Stimulated activated naive CD8-positive, alpha-beta T cell treated with anti-CD3 and anti-CD28 coated beads, Interleukin-15, amount 100 ng/mL, for 72 hours (primary cell): ENCODE measurements around the gene AUTS2.
"Not testable (repeated sequence)": the region's sequence is repeated elsewhere in the genome, so short reads cannot be mapped to it uniquely, and the experiment has no call there.

Source experiments
- ATAC-seq: fragments of 150-1000 bp; cut with Tn5 transposase; 2 replicates; pipeline ENCODE4 v1.10.0; 2021; ENCODE audit warnings: mild to moderate bottlenecking, moderate library complexity
- DNase-seq, 2 donors: peaks; one replicate each; pipeline ENCODE4 v3.0.0; 2021 to 2022
- H3K27ac Mint-ChIP-seq, 2 donors: one replicate each; pipeline ENCODE4 v1.8.0; 2022; ENCODE audit warnings: mild to moderate bottlenecking in 2 of 2, mixed read lengths in 2 of 2, moderate library complexity in 2 of 2
- H3K27me3 Mint-ChIP-seq: one replicate; pipeline ENCODE4 v1.8.0; 2022; ENCODE audit warnings: mixed read lengths
- H3K4me1 Mint-ChIP-seq: one replicate; pipeline ENCODE4 v1.8.0; 2022; ENCODE audit warnings: mild to moderate bottlenecking, mixed read lengths
- H3K4me3 Mint-ChIP-seq, 2 donors: one replicate each; pipeline ENCODE4 v1.8.0; 2022; ENCODE audit warnings: mild to moderate bottlenecking in 2 of 2, mixed read lengths in 2 of 2, moderate library complexity in 1 of 2
- H3K9me3 Mint-ChIP-seq, 2 donors: one replicate each; pipeline ENCODE4 v1.8.0; 2022; ENCODE audit warnings: mixed read lengths in 2 of 2

Gene AUTS2

DNA sequence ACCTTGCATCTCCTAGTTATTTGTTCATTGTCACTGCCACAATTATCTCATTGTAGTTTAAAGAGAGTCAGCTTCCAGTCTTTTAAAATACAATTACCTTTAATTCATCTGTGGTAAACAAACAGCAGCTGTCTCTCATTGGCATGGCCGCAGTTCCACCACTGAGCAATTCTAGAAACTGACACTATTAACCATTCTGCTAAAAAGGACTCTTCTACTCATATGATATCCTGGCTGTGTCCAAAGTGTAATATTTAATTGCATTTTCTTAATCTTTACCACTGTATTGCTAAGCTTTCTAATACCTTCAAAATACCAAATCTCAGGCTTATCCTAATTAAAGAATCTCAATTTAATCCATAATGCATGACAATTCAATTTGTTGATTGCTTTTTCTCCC, 639.0 kb downstream of the AUTS2 start:
- DNase-seq (no peak), ATAC-seq (no peak)
- H3K4me3 Mint-ChIP-seq: no peak overlapping the region
- H3K27me3 Mint-ChIP-seq: no peaks in the 10 kb centered on the region
- H3K27ac Mint-ChIP-seq: no peak overlapping the region
- H3K4me1 Mint-ChIP-seq: no peaks in the 10 kb centered on the region
- peaks cover 5 to 9% of the 10 kb centered on the region in 2 donors for H3K9me3 Mint-ChIP-seq

DNA sequence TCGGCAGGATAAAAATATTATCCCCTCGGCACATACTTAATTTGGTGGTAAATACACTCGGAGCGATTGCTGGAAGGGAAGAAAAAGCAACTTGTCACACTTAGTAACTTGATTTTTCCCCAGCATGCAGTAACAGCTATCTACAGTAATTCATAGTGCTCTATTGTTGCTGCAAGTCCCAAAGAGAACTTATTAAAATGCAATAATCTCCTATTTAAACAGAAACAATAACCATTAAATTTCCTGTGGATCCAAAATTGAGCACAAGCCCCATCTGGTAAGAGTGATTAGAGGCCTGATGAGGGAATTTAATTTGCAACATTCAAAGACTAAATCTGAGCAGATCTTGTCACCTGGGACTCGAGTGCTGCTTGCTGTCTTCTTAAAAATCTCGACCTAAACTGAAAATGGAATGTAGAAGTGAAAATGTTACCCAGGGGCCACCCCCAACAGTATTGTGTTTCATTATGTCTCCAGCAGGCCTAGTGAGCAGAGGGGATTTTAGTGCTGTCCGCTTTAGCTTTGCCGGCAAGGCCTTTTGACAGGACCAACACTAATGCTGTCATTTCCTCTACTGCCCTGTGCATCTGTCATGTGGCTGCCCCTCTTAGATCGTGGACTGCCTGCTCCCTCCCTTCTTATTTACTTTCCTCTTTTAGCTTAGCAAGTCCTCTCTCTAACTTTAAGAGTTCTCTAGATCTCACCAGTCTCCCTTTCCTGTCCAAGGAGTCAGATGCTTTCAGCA, 639.7 kb downstream of the AUTS2 start:
- H3K27ac Mint-ChIP-seq: no peak overlapping the region
- H3K4me3 Mint-ChIP-seq: no peak overlapping the region
- H3K9me3 Mint-ChIP-seq: peaks cover 5 to 6% of the 10 kb centered on the region in 2 donors
- DNase-seq (no peak), ATAC-seq (no peak)
- H3K4me1 Mint-ChIP-seq: no peaks in the 10 kb centered on the region
- H3K27me3 Mint-ChIP-seq: no peaks in the 10 kb centered on the region

DNA sequence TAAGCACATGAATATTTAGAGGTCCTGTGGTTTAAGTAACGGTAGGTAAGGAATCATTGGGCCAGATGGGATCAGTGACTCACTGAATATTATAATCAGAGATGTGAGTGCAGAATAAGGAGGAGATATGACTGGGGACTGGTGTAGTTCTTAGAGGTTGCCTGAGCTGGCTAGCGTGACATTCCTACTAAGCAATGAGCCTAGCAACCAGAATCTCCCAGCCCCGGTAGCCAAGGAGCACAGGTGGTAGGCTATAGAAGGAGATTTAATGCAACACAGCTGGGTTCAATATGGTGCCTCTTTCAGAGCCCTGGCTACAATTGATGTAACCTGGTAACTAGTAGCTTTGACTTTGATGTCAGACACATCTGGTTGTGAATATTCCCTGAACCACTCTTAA, 641.6 kb downstream of the AUTS2 start:
- Mint-ChIP-seq H3K4me3 (no peak overlapping the region), H3K4me1 (no peaks in the 10 kb centered on the region), H3K9me3 (no peaks in the 10 kb centered on the region), H3K27ac (no peak overlapping the region), H3K27me3 (no peaks in the 10 kb centered on the region)
- DNase-seq (no peak), ATAC-seq (no peak)

DNA sequence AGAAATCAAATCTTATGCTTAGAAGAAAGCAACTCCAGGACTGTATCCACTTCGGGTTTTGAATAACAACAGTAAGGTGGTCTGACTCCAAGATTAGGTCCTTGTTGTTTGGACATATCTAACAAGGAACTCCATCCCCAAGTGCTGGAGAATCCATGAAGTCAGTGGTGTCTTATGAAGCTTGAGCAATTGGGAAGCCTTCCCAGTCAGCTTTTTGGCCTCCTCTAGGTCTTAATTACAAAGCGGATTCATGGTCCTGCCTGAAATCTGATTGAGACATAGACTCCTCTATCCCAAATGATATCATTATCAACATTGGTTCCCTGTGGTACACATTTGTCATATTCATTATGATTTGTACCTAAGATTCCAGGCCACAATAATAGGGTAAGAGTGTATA, 642.6 kb downstream of the AUTS2 start:
- no peak for ATAC-seq
- H3K27me3 Mint-ChIP-seq: no peaks in the 10 kb centered on the region
- H3K4me3 Mint-ChIP-seq: no peak overlapping the region
- H3K27ac Mint-ChIP-seq: no peak overlapping the region
- no peaks in the 10 kb centered on the region for H3K9me3 Mint-ChIP-seq
- DNase-seq: no peak
- no peaks in the 10 kb centered on the region for H3K4me1 Mint-ChIP-seq

DNA sequence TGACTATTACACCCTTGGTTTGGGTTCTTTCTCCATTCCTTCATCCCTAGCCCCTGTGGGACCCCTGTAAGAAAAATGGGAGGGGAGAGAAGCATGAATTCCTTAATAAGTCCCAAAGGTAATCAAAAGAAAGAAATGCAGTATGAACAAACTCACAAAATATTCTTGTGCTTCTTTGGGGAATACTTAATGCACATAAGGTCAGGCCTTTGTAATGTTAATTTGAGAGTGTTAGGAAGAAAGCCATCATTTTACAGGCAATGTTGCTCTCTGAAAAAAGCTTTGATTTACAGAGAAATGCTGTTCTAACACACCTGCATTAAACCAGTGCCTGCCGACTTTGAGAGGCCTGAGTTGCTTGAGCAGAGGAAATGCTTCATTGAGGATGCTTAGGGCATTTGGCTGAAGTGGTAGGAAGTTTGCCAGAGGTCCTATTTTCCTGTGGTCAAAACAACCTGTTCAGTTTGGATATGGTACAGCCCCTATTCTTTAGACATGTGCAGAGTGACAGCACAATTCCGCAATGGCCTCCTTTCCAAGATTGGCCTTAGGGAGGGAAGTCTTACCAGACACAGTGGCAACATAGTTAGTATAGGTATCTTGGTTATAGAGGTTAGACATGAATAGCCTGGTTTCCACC, 643.4 kb downstream of the AUTS2 start:
- no peak overlapping the region for H3K27ac Mint-ChIP-seq
- H3K4me3 Mint-ChIP-seq: no peak overlapping the region
- no peaks in the 10 kb centered on the region for H3K9me3 Mint-ChIP-seq
- H3K27me3 Mint-ChIP-seq: no peaks in the 10 kb centered on the region
- H3K4me1 Mint-ChIP-seq: no peaks in the 10 kb centered on the region
- DNase-seq: no peak
- ATAC-seq: no peak

DNA sequence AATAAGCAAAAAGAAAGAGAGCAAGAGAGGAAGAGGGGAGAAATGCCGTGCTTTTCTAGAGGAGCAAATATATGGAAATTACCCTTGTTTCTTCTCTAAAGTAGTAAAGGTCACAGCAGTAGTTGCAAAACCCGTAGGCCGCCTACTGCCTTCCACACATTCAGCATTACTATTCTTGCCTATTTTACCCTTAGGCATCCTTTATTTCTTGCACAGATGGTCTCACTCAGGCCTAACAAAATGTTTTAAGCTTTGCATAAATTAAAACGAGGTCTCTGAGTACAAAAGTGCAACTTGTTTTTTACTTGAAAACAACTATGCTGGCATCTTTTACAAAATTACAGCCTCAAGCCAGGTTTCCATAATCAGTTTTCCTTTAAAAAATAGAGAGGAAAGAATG, 644.6 kb downstream of the AUTS2 start:
- no peaks in the 10 kb centered on the region for H3K4me1 Mint-ChIP-seq
- DNase-seq (no peak), ATAC-seq (no peak)
- H3K4me3 Mint-ChIP-seq: no peak overlapping the region
- H3K27me3 Mint-ChIP-seq: no peaks in the 10 kb centered on the region
- H3K9me3 Mint-ChIP-seq: no peaks in the 10 kb centered on the region
- no peak overlapping the region for H3K27ac Mint-ChIP-seq

DNA sequence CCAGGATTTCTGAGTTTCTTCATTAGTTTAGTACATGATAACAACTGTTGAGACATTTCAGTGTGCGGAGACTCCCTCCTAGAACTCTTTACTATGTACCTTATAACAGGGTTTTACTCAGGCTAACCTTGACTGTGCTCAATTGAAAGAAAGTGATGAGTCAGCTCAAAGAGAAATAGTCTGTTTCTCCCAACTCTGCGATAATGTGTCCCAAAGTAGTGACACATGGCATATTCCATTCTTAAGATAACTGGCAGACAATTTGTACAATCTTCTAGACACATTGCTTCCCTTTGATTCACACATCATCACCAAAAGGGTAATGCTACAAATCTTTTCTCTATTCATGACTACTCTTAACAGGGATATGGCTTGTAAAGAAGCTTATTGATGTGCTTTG, 645.2 kb downstream of the AUTS2 start:
- H3K27me3 Mint-ChIP-seq: no peaks in the 10 kb centered on the region
- no peak overlapping the region for H3K27ac Mint-ChIP-seq
- no peak overlapping the region for H3K4me3 Mint-ChIP-seq
- no peak for ATAC-seq
- no peaks in the 10 kb centered on the region for H3K4me1 Mint-ChIP-seq
- DNase-seq: no peak
- H3K9me3 Mint-ChIP-seq: no peaks in the 10 kb centered on the region

DNA sequence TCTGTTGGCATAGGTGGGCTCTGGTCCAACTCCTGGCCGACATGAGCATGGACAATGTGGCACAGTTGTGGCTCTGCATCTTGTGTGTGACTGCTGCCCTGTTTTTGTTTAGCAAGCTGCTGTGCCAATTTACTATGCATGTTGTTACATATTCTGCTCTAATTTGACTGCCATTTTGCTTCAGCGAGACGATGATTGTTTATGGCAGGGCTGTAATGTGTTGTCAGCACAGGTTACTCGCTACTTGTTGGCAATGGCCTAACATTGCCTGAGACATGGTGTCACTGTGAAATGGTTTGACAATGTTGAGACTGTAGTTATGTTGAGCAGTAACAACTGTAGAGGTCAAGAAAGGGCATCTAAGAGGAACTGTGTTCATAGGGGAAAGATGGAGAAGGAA, 659.6 kb downstream of the AUTS2 start:
- H3K4me1 Mint-ChIP-seq: no peaks in the 10 kb centered on the region
- H3K27me3 Mint-ChIP-seq: no peaks in the 10 kb centered on the region
- no peak for DNase-seq
- no peak overlapping the region for H3K4me3 Mint-ChIP-seq
- no peak overlapping the region for H3K27ac Mint-ChIP-seq
- ATAC-seq: no peak
- no peaks in the 10 kb centered on the region for H3K9me3 Mint-ChIP-seq

DNA sequence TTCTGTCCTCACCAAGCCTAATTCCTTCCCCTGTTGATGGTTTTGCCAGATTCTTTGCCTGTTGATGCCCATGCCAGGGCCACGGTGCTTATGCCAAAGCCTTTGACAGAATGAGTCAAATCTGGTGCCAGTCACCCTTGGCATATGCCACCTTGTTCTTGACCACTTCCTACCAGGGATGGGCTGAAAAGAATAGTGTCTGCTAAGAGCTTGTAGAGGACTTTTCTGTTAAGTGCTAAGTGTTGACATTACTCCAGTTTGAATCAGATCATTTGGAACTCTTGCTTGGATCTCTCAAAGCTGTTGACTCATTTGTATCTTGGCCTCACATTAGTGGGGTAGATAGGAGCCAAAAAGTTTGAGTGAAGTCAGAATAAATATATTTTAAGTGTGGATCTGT, 661.2 kb downstream of the AUTS2 start:
- H3K27me3 Mint-ChIP-seq: no peaks in the 10 kb centered on the region
- DNase-seq: no peak
- H3K9me3 Mint-ChIP-seq: no peaks in the 10 kb centered on the region
- ATAC-seq: no peak
- H3K4me3 Mint-ChIP-seq: no peak overlapping the region
- H3K4me1 Mint-ChIP-seq: no peaks in the 10 kb centered on the region
- no peak overlapping the region for H3K27ac Mint-ChIP-seq

DNA sequence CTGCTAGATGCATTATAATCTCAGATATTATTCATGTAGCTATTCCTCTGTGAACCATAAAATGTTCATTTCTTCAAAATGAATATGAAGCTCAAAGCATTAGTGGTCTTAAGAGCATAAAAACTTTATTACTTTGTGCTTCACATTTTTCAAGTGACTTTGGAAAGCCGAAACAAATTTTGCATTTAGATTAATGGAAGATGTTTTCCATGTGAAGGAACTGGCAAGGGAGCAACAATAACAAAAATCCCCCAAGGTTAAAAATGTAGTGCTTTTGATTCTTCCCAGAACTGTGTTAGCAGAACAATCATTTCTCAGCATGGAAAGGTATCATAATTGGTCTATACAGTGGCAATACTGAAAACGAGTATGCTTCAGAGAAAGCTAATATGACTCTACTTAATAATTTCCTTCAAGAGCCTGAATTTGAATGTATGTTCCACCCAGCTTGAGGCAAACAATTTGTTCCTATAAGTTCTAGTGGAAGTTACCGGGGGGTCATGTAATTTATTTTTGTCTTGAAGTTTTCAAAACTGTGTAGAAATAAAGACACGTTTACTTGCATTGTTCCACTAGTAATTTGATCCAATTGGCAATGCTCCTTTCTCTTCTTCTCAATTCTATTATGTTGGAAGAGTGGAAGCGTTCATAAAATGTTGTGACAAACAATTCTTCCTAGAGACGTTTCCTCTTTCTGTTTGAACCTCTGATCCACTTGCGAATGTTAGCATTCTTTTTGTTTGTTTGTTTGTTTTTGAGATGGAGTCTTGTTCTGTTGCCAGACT, 665.4 kb downstream of the AUTS2 start:
- no peaks in the 10 kb centered on the region for H3K4me1 Mint-ChIP-seq
- DNase-seq: no peak
- H3K27ac Mint-ChIP-seq: no peak overlapping the region
- H3K9me3 Mint-ChIP-seq: no peaks in the 10 kb centered on the region
- H3K4me3 Mint-ChIP-seq: no peak overlapping the region
- H3K27me3 Mint-ChIP-seq: no peaks in the 10 kb centered on the region
- ATAC-seq: no peak

DNA sequence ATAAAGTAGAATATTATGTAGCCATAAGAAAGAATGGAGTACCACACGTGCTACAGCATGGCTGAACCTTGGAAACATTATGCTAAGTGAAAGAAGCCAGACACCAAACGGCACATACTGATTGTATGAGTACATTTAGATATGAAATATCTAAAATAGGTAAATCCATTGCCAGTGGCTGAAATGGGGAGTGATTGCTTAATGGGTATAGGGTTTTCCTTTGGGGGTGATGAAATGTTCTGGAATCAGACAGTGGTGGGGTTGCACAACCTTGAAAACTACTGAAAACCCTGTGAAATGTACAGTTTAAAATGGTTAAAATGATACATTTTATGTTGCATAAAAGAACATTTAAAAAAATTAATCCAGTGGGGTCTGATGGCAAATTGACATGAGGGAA, 667.9 kb downstream of the AUTS2 start:
- H3K27ac Mint-ChIP-seq: no peak overlapping the region
- no peaks in the 10 kb centered on the region for H3K9me3 Mint-ChIP-seq
- H3K27me3 Mint-ChIP-seq: no peaks in the 10 kb centered on the region
- no peak overlapping the region for H3K4me3 Mint-ChIP-seq
- H3K4me1 Mint-ChIP-seq: no peaks in the 10 kb centered on the region
- DNase-seq (no peak), ATAC-seq (no peak)

DNA sequence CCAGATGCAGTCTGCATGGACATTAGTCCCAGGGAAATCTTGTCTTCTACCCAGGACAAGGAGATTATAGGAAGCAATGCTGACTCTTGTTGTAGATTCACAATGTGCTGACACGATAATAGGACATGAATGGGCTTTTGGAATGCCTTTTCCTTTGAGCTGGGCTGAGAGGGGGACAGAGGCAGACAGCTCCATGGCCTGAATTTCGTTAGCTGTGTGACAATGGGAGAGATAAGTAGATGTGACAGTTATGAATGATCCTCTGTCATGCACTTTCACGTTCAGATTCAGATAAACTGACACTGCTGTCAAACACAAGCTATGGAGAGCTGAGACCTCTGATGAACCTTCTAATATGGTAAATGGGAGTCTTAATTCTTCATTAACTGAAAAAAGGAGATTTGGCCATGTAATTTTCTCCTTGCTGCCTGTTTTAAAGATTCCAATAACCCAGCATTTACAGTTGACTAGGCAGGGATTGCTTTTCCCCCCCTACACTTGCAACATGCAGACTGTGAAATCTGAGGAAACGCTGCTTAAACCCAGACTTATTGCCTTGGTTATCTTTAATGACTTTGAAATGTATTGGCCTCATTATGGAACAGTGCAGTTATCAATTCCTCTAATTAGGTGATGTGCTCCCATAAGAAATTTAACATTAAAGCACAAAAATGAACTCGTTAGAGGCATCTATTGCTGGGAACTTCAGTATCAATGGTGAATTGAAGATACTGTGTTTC, 669.3 kb downstream of the AUTS2 start:
- H3K4me3 Mint-ChIP-seq: no peak overlapping the region
- no peak for DNase-seq
- H3K27me3 Mint-ChIP-seq: no peaks in the 10 kb centered on the region
- H3K4me1 Mint-ChIP-seq: no peaks in the 10 kb centered on the region
- ATAC-seq: no peak
- H3K27ac Mint-ChIP-seq: no peak overlapping the region
- H3K9me3 Mint-ChIP-seq: no peaks in the 10 kb centered on the region

DNA sequence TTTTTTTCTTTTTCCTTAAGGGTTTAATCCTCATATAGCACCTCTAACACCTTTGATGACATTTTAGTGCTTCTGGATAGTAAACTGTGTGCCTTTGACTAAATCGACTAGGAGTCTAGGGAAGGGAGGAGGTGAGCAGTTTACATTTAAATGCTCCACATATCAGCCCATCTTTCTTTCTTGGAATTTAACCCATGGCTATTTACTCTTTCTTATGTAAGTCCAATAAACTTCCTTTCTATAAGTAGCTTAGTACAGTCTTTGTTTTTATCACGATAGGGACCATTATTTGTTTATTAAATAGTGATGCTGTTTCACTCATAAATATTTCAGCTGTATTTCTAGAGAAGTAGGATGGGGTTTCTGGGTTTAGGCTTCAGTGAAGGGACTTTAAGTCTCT, 669.9 kb downstream of the AUTS2 start:
- DNase-seq (no peak), ATAC-seq (no peak)
- H3K27me3 Mint-ChIP-seq: no peaks in the 10 kb centered on the region
- H3K4me1 Mint-ChIP-seq: no peaks in the 10 kb centered on the region
- H3K27ac Mint-ChIP-seq: no peak overlapping the region
- H3K4me3 Mint-ChIP-seq: no peak overlapping the region
- no peaks in the 10 kb centered on the region for H3K9me3 Mint-ChIP-seq

DNA sequence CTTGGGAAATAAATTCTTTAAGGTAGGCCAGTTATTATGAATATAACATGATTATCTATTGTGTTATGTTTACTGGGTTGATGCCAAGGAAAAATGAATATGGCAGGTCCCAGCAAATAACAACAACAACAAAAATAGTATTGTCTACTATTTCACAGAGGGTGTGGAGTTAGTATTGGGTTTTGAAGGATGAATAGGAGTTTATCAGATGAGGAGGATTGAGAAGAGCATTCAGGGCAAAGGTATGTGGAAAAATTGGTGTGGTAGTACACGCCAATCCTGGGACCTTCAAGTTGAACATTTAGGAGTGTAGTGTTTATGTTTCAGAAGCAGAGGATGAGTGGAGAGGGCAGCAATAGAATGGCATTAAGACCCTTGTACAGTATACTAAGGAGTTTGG, 671.9 kb downstream of the AUTS2 start:
- Mint-ChIP-seq H3K27me3 (no peaks in the 10 kb centered on the region), H3K4me1 (no peaks in the 10 kb centered on the region), H3K27ac (no peak overlapping the region), H3K9me3 (no peaks in the 10 kb centered on the region), H3K4me3 (no peak overlapping the region)
- DNase-seq (no peak), ATAC-seq (no peak)

DNA sequence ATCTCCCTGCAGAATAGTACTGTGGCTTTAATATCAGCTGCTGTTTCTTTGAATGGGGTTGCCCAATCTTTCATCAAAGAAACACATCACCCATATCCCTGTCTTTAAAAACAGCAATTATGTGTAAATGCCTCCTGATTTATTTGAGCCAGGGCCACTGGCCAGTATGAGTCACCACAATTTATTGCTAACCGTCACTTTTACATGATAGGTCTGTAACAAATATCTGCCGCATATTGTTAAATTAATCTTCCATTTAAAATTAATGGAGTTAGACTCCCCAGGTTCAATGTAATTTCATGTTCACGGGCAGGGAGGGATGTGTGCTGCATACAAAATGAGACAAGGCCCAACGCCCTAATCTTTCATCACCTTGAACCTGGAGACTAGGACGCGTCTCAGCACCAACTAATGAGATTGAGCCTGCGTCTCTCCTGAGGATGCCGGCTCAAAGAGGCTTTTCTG, 673.4 kb downstream of the AUTS2 start:
- Mint-ChIP-seq H3K27me3 (no peaks in the 10 kb centered on the region), H3K4me3 (no peak overlapping the region), H3K4me1 (no peaks in the 10 kb centered on the region), H3K27ac (no peak overlapping the region), H3K9me3 (peaks cover 0 to 2% of the 10 kb centered on the region in 2 donors)
- DNase-seq: no peak
- no peak for ATAC-seq

DNA sequence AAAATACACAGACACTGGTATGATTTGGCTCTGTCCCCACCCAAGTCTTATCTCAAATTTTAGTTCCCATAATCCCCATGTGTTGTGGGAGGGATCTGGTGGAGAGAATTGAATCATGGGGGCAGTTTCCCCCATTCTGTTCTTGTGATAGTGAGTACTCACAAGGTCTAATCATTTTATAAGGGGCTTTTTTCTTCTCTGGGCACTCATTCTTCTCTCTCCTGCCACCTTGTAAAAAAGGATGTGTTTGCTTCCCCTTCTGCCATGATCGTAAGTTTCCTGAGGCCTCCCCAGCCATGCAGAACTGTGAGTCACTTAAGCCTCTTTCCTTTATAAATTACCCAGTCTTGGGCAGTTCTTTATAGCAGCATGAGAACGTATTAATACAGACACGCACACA, 677.3 kb downstream of the AUTS2 start:
- ATAC-seq, H3K9me3 Mint-ChIP-seq, H3K4me3 Mint-ChIP-seq, DNase-seq, H3K27me3 Mint-ChIP-seq, H3K4me1 Mint-ChIP-seq, H3K27ac Mint-ChIP-seq: not testable (repeated sequence)
